ENCODE measurements around the gene APBA2.

The APBA2 gene

DNA sequence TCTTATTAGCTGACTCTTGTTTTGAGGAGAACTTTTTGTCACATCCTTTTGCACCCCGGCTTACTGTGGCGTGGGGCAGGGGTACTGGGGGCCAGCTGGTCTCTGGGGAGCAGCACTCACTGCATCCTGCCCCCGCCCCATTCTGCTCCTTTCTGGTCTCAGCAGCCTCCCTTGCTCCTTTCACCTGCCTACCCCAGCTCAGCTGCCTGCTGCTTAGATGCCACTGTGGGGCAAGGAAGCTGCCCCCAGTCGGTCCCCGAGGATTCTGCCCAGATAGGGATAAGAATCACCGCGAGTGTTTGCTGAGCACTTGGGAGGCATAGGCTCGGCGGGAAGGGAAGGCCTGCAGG, 32.0 kb downstream of the APBA2 start:
- no peak for DNase-seq

DNA sequence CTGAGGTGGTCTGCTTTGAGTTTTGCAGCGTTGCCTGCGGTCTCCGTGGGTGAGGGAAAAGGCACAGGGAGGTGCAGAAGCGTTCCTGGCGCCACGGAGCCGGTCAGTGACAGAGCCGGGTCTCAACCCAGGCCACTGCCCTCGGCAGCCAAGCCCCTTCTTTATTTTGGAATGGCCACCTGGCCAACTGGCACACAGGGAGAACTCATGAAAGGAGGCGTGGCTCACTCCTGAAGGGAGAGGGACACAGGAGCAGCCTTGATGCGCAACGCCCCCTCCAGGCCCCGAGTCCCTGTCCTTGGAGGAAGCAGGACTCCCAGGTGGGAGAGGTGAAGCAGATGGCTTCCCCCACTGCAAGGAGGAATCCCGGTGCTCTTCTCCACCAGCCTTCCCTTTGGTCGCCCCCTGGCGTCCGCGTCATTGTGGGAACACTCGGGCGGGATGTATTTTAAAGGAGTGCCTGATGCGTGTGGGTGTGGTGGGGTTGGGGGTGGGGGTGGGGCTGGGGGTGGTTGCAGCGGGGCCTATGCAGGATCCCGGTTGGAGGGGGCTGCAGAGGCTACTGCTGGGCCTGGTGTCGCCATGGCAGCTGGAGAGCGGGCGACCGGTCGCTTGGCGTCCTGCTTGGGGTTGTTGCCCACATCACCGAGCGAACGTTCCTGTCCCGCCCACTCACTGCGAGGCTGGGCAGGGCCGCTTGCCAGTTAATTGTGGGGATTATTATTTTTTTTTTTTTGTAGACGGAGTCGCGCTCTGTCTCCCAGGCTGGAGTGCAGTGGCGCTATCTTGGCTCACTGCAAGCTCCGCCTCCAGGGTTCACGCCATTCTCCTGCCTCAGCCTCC, 32.6 kb downstream of the APBA2 start:
- DNase-seq: no peak

DNA sequence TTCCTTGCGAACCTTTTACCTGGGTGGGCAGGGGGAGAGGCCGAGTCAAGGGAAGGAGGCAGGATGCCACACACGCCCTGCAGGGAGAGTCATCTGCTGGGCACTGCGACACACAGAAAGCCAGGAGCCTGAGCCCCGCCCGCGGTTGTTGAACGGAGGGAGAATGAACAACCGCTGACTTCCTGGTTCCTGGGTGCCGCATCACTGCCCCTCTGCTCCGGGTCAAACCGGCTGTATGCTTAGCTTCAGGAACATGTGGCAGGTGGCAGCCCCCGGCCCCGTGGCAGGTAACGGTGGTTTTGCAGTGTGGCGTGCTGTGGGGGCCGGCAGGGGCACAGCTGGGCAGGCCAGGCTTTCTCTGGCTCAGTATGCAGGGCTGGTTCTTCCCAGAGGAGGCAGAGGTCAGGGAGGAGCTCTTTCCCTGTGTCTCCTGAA, 33.4 kb downstream of the APBA2 start:
- peak; percentile 67 for DNase-seq

DNA sequence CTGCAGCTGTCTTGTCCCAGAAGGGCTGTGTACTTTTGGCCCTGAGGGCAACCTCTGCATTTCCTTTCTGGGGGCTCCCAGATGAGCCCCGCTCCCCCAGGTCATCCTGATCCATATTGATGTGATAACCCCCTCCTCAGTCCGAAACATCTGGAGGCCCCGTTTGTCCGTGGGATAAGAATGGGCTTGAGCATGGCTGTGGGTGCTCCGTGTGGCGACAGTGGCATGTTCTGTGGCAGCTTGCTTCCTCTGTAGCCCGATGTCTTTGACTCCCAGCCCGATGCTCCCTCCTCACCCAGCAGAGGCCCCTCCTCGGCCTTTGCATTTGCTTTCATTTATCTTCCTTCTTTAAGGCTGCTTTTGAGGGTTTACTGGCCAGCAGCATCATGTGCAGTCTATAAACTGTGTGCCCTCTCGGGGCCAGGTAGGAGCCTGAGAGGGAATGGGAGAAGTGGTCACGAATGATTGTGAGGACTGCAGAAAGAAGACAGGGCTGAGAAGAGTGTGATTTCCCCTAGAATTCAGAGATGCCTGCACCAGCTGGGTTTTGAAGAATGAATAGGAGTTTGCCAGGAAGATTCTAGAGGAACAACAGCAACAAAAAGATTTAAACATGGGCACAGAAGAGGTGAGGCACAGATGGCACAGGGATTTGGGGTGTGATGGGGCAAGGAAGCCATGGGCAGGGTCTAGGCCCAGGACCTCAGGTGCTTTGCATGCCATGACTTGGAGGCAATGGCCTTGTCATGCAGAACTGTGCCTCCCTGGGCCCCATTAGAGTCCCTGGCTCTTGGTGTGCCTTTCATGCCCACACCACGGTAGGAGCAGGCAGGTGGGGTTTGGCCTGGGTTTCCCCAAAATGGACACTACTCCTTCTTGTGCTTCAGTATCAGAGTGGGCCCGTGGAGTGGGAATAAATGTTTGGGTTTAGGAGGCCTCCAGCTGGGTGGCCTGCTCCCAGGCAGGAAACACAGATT, 34.2 kb downstream of the APBA2 start:
- DNase-seq: no peak

DNA sequence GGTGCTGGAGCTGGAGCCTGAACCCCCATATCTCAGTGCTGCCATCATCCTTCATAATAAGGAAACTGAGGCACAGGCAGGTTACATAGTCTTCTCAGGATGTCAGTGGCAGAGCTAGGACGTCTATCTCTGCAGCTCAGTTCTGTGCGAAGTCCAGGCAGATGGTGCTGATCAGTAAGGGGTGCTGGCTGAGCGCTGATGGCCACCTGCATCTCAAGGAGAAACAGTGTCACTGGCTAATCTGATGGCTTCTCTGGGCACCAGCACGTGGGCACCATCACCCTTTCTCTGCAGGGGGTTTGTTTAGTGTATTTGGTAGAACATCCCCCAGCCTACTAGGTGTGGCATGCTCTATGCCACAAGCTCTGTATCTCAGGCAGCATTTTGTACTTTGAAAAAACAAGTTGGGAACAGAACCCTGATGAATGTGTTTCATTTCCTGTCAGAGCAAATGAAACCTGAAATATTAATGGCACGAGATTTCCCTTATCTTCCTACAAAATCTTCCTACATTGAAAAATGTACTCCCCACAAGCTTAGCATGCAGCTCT, 35.1 kb downstream of the APBA2 start:
- no peak for DNase-seq

DNA sequence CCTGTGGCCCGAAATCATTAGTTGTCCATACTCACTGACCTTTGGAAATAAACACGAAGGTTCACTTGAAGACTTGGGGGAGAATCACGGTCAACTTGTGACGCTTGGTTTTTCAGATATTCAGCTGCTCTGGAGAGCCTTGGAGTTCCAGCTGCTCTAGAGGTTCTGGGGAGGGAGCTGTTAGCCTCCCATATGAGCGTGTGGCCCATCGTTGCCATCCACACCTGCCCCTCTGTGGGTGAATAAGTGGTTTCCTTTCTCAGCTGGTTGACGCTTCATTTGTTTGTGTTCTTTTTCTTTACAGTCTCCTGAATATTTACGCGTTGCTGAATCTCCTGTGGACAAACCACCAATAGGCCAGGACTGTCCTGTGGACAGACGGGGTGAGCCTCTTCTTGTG, 35.6 kb downstream of the APBA2 start:
- no peak for DNase-seq

DNA sequence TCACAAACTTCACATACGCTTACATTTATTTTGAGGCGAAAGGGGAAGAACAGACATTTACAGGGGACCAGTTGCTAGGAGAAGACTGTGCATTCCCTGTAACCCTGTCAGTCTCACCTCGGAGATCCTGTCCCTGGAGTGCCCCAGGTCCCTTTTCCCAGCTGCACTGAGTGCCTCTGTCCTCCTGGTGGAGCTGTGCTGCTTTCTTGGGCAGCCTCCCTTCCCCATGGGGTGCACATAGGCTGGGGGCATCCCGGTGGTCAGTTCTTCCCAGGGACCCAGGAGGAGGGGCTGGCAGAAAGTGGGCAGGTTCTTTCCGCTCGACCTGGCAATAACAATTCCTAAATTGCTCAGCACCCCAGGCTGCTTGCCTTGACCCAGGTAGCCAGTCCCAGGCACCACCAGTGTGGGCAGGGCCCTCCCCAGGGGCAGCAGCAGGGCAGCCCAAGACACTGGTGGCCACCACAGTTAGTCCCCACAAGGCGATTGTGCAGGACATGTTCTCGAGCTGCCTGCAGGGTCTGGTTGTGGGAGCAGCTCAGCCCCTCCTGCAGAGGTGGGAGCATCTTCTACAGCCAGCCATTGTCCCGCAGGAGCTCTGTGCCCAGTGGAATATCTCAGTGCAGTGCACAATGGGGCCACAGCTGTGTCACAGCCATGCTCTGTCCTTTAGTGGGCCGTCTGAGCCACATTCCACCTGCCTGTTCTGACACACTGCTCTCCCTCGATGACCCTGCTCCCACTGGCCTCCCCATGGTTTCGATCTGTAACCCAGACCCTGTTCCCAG, 36.3 kb downstream of the APBA2 start:
- no peak for DNase-seq

DNA sequence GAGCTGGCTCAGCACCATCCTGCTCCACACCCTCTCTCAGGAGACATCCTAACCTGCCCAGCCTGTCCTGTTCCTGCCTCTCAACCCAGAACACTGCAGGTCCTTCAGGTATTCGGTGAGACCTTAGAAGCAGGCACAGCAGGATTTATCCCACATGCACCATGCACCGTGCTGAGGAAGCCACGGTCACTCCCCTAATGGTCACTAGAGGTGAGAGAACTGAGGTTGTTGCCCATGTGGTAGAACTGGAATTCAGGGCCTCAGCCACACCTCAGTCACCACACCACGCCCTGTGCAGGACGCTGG, 36.9 kb downstream of the APBA2 start:
- no peak for DNase-seq

DNA sequence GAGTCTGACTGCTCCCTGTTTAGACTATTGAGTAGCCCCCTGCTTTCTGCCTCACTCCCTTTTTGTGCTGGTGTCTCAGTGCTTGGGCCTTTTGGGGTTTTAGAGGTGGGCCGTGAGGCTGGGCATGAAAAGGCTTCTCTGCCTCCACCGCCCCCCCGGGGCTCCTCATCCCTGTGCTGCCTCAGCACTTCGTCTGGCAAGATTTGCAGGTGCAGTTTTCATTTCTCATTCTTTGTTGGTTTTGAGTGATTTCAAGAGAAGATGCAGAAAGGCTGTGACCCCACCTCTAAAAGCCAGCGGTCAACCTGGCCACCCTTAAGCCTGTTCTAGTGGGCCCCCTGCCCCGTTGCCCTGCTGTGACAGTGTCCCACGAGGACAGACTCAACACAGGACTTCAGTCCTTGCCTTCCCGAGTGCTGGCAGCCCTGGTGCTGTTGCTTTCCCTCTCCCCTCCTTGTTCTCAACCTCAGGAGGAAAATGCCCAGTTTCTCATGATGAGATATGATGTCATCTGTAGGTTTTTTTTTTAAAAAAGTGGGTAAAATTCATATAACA, 38.0 kb downstream of the APBA2 start:
- DNase-seq: no peak

DNA sequence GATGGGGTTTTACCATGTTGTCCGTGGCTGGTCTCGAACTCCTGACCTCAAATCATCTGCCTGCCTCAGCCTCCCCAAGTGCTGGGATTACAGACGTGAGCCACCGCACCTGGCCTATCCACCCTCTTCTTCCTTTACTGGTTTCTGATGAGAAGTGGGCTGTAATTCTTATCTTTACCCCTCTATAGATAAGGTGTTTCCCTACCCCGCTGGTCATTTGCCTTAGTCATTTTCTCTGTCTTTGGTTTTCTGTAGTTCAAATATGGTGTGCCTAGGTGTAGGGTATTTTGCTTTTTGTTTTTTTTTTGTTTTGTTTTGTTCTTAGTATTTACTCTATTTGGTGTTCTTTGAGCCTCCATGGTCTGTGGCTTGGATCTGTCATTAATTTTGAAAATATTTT, 41.3 kb downstream of the APBA2 start:
- no peak for DNase-seq

DNA sequence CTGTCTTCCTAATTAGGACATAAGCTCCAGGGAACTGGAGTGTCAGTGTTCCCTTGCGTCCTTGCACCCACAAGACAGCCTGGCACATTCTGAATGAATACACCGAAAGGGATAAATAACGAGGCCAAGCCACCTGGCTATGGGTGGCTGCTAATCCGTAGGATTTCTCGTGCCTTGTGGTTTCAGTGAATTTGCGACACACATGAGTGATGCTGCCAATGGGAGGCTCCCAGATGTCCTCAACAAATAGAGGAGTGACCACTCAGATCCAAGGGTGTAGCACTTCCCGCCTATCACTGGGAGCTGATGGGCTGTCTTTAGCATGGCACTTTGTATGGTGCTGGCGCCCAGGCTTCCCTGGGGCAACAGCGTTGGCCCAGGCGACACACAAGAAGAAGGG, 43.4 kb downstream of the APBA2 start:
- DNase-seq: no peak

DNA sequence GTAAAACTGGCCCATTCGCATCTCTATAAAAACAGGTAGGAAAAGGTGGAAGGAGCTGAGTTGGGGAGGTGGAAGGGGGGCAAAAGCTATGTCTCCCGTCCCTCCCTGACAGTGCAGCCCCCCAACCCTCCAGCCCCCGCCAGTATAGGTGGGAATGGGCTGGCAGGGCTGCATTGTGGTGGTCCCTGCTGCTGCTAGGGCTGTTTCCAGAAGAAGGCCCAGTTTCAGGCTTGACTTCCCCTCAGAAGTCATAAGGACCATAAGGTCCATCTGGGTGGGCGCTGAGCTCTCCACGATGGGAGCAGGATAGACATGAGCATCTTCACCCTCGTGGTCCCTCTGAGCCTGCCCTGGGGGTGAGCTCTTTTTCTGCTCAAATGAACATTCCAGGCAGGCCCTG, 44.2 kb downstream of the APBA2 start:
- DNase-seq: no peak

DNA sequence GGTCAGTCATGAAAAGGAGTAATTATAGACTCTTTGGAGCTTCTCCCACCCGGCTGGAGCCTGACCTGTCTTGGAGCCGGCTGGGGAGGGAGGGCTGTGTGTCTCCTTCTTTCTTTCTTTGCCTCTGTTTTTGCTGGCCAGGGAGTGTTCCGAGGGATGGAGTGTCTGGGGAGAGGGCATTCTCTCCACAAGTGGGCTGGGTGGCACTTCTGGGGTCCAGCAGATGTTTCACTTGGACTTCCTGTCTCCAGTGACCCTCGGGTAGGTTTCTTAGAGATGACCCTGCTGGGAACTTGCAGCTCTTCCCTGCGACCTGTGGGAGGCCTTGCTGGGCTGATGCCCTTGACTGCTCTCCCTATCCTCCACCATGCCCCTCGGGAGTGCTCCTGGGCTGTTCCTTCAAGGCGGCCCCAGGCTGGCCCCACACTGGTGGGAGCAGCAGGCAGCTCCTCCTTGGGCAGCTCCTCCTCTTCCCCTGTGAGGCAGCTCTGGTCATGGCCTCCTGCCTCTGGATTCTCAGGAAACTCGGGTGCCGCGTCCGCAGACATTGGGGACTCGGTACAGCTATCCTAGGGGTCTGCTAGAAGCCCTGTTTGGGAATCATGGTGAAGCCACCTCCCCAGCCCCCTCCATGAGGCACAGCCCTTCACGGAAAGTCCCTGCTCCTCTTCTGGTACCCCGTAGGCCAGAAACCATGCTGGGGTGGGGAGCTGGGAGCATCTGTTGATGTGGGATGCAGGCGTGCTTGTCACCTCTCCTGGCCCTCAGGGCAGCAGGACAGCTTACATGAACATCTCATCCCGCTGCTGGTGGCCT, 44.9 kb downstream of the APBA2 start:
- DNase-seq: no peak

DNA sequence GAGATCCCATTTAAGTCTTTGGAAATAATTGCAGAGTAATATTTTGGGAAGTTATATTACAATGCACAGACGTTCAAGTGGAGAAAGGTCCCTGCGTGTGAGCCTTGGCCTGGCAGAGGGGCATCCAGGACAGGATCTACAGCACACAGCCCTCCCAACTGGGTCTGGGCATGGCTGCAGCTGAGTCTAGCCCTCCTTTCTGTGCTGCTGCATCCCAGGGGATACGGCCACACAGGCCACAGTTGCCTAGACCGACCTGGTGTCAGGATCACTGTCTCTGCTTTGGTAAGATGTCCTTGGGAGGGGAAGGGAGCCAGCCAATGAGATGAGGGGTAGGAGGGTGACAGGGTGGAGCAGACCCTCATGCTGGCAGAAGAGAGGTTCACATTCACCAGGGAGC, 46.1 kb downstream of the APBA2 start:
- DNase-seq: no peak

DNA sequence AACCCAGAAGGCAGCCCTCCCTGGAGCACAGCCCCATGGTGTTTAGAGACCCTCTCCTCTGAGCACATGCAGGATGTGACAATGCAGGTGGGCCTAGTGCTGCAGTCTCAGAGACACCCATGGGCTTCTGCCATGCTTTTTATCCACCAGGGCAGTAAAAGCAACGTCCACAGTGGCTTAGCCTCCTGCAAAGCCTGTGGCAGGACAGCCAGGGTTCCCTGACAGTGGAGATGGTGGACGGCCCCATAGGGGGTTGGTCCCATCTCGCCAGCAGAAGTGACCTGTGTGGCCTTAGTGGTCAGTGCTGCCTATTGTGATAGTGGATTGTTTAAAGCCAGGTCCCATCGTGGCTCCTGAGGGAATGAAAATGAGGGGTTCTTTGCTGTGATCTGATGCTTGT, 46.6 kb downstream of the APBA2 start:
- DNase-seq: no peak

DNA sequence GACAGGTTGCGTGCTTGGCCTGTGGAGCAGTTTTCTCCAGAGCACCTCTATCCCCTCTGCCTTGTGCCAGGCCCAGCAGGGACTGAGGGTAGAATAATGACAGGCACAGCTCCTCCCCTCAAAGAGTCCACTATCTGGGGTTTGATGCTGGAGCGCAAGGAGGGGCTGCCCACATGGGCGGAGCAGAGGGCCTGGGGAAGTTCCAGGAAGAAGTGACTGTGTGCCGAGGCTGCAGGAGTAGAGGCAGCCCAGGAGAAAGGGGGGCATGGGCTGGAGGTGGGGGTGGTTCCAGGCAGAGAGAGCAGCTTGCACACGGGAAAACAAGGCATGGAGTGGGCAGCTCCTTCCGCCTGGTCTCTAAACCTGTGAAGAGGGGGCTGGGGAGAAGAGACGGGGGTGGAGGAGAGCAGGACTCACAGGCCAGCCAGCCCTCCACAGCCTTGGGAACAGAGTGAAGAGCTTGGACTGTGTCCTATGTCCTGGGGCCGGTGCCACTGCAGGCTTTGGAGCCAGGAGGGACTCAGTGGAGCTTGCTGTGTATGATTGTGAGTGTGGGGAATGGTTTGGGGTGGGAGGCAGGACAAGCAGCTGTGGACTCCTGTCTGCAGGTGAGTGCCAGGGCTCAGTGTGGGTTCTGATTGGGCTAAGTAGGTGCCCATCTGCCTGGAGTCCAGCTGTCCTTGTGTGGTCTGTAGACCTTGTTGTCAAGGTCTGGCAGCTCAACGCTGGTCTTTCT, 48.1 kb downstream of the APBA2 start:
- DNase-seq: no peak

DNA sequence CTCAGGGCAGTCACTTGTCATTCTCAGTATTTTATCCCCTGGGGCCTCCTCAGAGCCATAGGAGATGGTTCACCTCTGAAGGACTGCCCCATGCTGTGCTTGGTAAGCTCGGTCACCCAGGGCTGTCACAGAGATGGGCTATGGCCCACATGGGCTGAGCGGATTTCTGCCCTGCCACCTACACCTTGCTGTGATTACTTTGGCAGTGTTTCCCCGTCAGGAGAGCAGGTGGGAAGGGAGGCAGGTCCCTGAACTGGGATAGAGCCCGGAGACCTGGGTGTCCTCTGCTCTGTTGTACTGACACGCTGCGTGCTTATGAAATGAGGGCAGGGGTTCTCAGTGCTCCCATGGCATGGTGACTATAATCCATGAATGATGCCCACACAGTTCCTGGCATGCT, 48.9 kb downstream of the APBA2 start:
- no peak for DNase-seq

DNA sequence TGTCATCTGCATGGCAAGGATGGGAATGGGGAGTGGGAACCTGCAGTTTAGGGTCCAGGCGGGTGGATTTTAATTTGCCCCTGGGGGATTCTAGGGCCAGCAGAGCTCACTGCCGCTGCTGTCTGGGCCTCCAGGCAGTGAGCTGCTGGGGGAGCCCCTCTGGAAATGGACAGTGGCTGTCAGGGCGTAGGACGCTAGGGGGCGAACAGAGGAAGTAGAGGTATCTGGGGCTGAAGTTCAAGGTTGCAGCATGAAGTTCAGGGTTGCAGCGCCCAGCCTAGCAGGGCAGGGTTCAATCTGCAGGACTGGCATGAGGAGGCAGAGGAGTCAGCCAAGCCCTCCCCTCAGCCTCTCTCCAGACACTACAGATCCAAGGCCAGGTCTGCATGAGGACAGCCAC, 49.5 kb downstream of the APBA2 start:
- DNase-seq: peak; percentile 64

DNA sequence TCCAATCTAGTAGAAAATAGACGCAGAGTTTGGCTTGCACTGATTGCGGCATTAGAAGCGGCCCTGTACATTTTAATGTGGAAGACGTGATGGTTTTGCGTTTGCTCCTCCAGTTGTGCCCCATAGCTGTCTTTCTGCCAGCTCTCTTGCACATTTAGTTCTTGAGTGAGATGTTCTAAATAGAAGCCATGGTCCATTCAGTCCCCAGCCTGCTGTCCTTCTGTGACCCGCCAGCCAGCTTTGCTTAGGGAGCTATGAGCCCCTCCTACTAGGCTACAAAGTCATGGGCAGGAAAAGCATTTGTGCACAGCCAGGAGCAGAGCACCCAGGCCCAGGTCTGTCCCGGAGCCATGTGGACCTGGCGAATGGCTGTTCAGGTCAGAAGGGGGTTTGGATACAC, 50.3 kb downstream of the APBA2 start:
- DNase-seq: no peak

DNA sequence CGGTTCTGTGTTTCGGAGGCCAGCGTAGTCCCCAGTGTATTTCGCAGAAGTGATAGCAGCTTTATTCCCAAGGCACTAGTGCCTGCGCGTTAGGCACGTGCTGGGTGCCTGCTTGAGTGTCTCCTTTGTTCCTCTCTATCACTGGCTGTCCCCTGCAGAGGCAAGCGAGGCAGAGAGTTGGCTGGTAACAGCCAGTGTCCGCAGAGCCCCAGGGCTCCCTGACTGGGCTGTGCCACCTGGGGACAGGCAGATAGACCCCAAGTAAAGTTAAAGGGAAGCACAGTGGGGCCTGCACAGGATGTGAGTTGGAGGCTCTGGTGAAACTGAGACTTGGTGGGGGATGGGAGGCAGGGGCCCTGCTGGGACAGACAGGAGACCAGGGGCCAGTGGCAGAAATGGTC, 50.7 kb downstream of the APBA2 start:
- peak; percentile 31 for DNase-seq

DNA sequence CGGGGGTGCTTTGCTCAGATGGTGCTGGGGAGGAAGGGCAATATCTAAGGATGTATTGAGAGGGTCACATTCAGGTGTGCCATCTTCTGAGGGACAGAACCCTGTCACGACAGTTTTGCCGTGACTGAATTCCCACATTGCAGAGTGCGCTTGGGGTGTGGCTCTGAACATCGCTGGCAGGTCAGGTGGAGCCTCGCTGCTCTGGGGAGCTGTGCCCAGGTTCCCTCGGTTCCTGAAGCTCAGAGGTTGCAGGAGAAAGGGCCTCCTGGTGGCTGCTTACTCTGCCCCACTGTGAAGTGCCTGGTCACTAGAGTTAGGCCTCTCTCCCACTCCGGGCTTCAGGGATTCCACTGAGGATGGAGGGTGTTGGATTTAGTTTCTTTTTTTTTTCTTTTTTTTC, 51.5 kb downstream of the APBA2 start:
- DNase-seq: no peak

All from stimulated activated CD4-positive, alpha-beta T cell treated with anti-CD3 and anti-CD28 coated beads, Interleukin-15, amount 100 ng/mL, for 24 hours (primary cell).